Activated CD8-positive, alpha-beta T cell treated with anti-CD3 and anti-CD28 coated beads, Interleukin-2, amount 10 ng/mL, durations not matched to agents 7 days and 5 days (primary cell): Measurements from ENCODE around the gene CRIP2. TPM values are rescaled to one million over a fixed set of nuclear protein-coding genes. Genes with fewer than 3 reads are reported as not detected.

Source experiments
- ATAC-seq: fragments of 150-1000 bp; cut with Tn5 transposase; one replicate; pipeline ENCODE4 v1.10.0; 2021; ENCODE audit warnings: moderate library complexity
- CTCF ChIA-PET: fragments of 350-600 bp; sonication (Branson Sonifier 250); formaldehyde crosslinking; loops from one replicate; lab custom pipeline; 2021; ENCODE audit warnings: antibody characterized with exemption; lab: Charles Lee
- POLR2A ChIA-PET: fragments of 350-600 bp; sonication (Branson Sonifier 250); formaldehyde crosslinking; loops from one replicate; lab custom pipeline; 2021; ENCODE audit warnings: antibody characterized with exemption; lab: Charles Lee
- DNase-seq: peaks from one replicate; pipeline ENCODE4 v3.0.0-alpha.2; 2020
- H3K27ac Mint-ChIP-seq: one replicate; pipeline ENCODE4 v1.8.0; 2021; ENCODE audit warnings: mild to moderate bottlenecking, mixed read lengths
- H3K27me3 Mint-ChIP-seq: one replicate; pipeline ENCODE4 v1.8.0; 2021; ENCODE audit warnings: low read depth, mixed read lengths
- H3K36me3 Mint-ChIP-seq: one replicate; pipeline ENCODE4 v1.8.0; 2021; ENCODE audit warnings: low read depth, mixed read lengths
- H3K4me1 Mint-ChIP-seq: one replicate; pipeline ENCODE4 v1.8.0; 2021; ENCODE audit warnings: low read depth, mixed read lengths
- H3K4me3 Mint-ChIP-seq: one replicate; pipeline ENCODE4 v1.8.0; 2021; ENCODE audit warnings: mild to moderate bottlenecking, mixed read lengths
- H3K9me3 Mint-ChIP-seq: one replicate; pipeline ENCODE4 v1.8.0; 2022; ENCODE audit warnings: mixed read lengths; ENCODE audit not compliant: insufficient read depth
- total RNA-seq, 2 experiments: library from RNA; stranded (reverse); gene quantifications; one replicate each; pipeline ENCODE4 v1.2.3, GENCODE V29; 2021

CRIP2 gene
- total RNA-seq, 2 experiments from 2014 or later: 0.21 to 0.31 TPM

DNA sequence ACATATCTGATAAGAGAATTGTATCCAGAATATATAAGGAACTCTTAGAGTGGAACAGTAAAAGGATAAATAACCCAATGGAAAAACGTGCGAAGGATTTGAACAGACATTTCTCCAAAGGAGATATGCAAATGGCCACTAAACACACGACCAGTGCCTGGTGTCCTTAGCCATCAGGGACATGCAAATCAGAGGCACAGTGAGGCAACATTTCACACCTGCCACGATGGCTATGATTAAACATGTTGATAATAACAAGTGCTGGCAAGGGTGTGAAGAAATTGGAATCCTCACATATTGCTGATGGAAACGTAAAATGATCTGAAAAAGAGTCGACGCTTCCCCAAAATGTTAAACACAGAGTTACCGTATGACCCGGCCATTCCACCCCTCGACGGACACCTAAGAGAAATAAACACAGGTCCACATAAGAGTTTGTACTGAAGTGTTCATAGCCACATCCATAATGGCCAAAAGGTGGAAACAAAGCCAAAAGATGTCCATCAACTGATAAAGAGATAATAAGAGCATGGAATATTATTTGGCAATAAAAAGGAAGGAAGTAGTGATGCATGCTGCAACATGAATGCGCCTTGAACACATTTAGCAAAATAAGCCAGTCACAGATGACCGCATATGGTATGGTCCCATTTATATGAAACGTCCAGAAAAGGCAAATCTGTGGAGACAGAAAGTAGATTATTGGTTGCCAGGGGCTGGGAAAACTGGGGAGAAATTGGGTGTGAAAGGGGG is 45.5 kb downstream of the CRIP2 start:
- H3K4me3 Mint-ChIP-seq: no peak overlapping the region
- H3K4me1 Mint-ChIP-seq: no peaks in the 10 kb centered on the region
- H3K36me3 Mint-ChIP-seq: no peaks in the 10 kb centered on the region

GRCh38 chr14:105525326-105525725 is 50.7 kb downstream of the CRIP2 start:
- DNase-seq (no peak), ATAC-seq (no peak)
- POLR2A ChIA-PET: no interaction called here
- Mint-ChIP-seq H3K4me1 (peaks cover 24% of the 10 kb centered on the region), H3K27ac (no peak overlapping the region), H3K27me3 (peaks cover 32% of the 10 kb centered on the region), H3K9me3 (no peaks in the 10 kb centered on the region), H3K36me3 (no peaks in the 10 kb centered on the region), H3K4me3 (peak overlapping the region; percentile 44)
- CTCF ChIA-PET: interaction anchor here (1.0 kb wide), 1 partner anchor 14 kb away, joined by 3 read pairs; no protein-coding TSS in a partner anchor

More for the DNA sequence above, 45.5 kb downstream of the CRIP2 start:
- ChIA-PET POLR2A (no interaction called here), CTCF (no interaction called here)
- no peak for DNase-seq
- ATAC-seq: no peak
- H3K27ac Mint-ChIP-seq: no peak overlapping the region
- H3K27me3 Mint-ChIP-seq: peaks cover 39% of the 10 kb centered on the region
- H3K9me3 Mint-ChIP-seq: no peaks in the 10 kb centered on the region

DNA sequence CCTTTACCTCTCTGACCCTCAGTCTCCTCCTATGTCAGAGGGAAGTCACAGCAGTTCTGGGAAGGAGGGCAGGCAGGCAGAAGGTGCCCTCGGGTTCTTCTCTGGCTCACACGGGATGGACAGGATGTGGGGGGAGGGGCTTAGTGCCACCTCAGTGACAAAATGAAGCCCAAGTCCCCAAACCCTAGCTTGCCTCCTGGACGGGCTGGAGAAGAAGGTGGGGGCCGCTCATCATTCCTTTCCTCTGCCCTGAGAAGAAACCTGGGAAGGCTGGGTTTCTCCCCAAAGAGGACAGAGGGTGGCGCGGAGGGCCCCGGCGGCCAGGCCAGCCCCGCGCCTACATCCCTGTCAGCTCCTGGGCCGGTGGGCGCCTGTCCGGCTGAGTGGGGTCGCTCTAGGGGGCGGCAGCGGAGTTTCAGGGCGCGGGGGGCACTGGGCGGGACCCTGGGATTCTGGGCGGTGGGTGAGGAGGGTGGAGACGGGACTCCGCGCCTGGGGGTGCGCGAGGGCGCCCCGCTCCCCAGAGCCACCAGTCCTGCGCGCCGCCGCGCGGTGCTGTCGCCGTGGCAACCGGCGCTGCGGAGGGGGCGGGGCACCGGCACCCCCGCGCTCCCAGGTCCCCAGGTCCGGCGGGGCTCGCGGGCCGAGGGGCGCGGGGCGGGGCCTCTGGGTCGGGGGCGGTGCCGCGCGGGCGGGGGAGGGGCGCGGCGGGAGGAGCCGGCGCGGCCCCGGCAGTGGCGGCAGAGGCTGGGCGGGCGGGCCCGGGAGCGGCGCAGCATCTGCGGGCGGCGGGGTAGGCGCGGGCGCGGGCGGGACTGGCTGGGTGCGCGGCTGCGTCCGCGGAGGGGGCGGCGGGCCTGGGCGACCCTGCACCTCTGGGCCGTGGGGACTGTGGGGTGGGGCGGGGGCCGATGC is 51.5 kb downstream of the CRIP2 start, which contains the start of gene TMEM121:
TSS of gene TMEM121 (plus strand) at position 723 of the 915 bp plus-strand sequence. CDS start 2,252 bp downstream, outside the sequence.
- H3K27ac Mint-ChIP-seq: peak within 1 kb of the TSS; percentile 61
- ATAC-seq: peak; percentile 25
- peaks cover 31% of the 10 kb centered on the region for H3K27me3 Mint-ChIP-seq
- H3K9me3 Mint-ChIP-seq: no peaks in the 10 kb centered on the region
- H3K4me3 Mint-ChIP-seq: peak within 1 kb of the TSS; percentile 73
- CTCF ChIA-PET: interaction anchor here (1.0 kb wide), 1 partner anchor 15 kb away, joined by 3 read pairs; no protein-coding TSS in a partner anchor
- no peaks in the 10 kb centered on the region for H3K36me3 Mint-ChIP-seq
- POLR2A ChIA-PET: no interaction called here
- peak; percentile 43 for DNase-seq
- H3K4me1 Mint-ChIP-seq: peaks cover 26% of the 10 kb centered on the region

GRCh38 chr14:105526776-105527380 is 52.3 kb downstream of the CRIP2 start:
- POLR2A ChIA-PET: no interaction called here
- DNase-seq: no peak
- no peak for ATAC-seq
- H3K27me3 Mint-ChIP-seq: peaks cover 27% of the 10 kb centered on the region
- H3K27ac Mint-ChIP-seq: peak overlapping the region; percentile 61
- CTCF ChIA-PET: interaction anchor here (2.9 kb wide), 1 partner anchor 156 kb away, joined by 16 read pairs; no protein-coding TSS in a partner anchor
- peaks cover 27% of the 10 kb centered on the region for H3K4me1 Mint-ChIP-seq
- peak overlapping the region; percentile 73 for H3K4me3 Mint-ChIP-seq
- H3K9me3 Mint-ChIP-seq: no peaks in the 10 kb centered on the region
- H3K36me3 Mint-ChIP-seq: no peaks in the 10 kb centered on the region

DNA sequence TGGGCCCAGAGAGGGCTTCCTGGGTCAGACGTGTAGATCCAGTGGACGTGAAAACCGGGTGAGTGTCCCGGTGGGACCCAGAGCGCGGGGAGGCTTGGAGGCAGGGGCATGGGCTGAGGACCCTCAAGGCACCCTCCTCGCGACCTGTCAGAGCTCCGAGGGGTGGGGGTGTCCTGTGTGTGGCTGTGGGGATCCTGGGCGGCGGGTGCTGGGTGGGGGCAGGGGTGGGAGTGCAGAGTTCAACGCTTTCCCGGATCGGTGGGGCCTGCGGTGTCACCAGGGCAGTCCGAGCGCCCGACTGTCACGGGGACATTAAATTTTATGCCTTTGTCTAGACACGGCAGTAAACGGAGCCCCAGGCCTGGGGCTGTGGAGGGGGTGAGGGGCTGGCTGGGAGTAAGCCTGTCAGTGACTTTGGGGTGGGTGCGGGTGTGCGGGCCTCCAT is 52.8 kb downstream of the CRIP2 start:
- H3K27ac Mint-ChIP-seq: peak overlapping the region; percentile 75
- no peak for ATAC-seq
- no peak for DNase-seq
- H3K9me3 Mint-ChIP-seq: no peaks in the 10 kb centered on the region
- peaks cover 32% of the 10 kb centered on the region for H3K4me1 Mint-ChIP-seq
- no peaks in the 10 kb centered on the region for H3K36me3 Mint-ChIP-seq
- ChIA-PET CTCF (interaction anchor here (2.9 kb wide), 1 partner anchor 157 kb away, joined by 16 read pairs; no protein-coding TSS in a partner anchor), POLR2A (no interaction called here)
- H3K4me3 Mint-ChIP-seq: peak overlapping the region; percentile 73
- H3K27me3 Mint-ChIP-seq: peaks cover 26% of the 10 kb centered on the region

DNA sequence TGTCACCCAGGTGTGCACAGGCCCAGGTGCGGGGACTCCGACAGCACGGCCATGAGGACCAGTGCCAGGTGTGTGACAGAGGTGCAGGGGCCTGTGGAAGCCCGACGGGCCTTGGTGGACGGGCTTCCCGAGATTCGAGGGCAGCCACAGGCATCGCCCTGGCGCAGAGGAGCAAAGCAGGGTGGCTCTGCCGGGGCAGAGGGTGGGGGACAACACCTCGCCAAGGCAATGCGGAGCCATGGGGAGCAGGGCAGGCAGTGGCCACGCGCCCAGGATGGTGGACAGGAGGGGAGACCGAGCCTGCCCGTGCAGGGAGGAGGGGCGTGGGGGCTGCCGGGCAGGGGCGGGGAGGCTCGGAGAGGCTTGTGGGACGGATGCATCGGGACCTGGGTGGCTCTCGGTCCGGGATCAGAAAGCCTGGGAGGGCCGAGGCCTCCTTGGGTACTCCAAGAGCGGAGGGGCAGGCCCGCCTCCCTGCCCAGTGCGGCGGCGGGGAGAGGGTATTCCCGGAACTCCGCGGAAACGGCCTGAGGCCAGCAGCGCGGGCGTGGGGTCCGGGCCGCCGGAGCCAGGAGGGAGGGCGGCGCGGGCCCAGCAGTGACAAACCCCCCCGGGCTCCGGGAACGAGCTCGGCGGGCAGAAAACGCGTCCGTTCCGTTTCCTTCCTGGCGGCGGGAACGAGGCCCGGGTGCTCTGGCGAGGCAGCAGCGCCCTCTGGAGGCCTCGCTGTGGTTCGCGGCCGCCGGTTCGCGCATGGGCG is 53.4 kb downstream of the CRIP2 start:
- peak overlapping the region; percentile 73 for H3K4me3 Mint-ChIP-seq
- POLR2A ChIA-PET: interaction anchor here (0.6 to 2.2 kb wide), 4 partner anchors 36 to 463 kb away, joined by 3 to 11 read pairs (median 4); partner anchors contain the start of gene GPR132
- peaks cover 37% of the 10 kb centered on the region for H3K4me1 Mint-ChIP-seq
- CTCF ChIA-PET: interaction anchor here (0.6 to 2.9 kb wide), 14 partner anchors 10 to 280 kb away, joined by 3 to 17 read pairs (median 4); partner anchors contain the start of genes BTBD6, PACS2 and TEX22
- H3K36me3 Mint-ChIP-seq: no peaks in the 10 kb centered on the region
- peak overlapping the region; percentile 75 for H3K27ac Mint-ChIP-seq
- DNase-seq (peak; percentile 86), ATAC-seq (peak; percentile 73)
- H3K27me3 Mint-ChIP-seq: peaks cover 26% of the 10 kb centered on the region
- H3K9me3 Mint-ChIP-seq: no peaks in the 10 kb centered on the region

GRCh38 chr14:105528586-105529318 is 54.1 kb downstream of the CRIP2 start:
- ChIA-PET POLR2A (interaction anchor here (0.6 to 2.2 kb wide), 5 partner anchors 37 to 464 kb away, joined by 3 to 11 read pairs (median 3); partner anchors contain the start of gene GPR132), CTCF (interaction anchor here (0.7 to 2.9 kb wide), 14 partner anchors 10 to 280 kb away, joined by 3 to 17 read pairs (median 4); partner anchors contain the start of genes BTBD6, PACS2 and TEX22)
- Mint-ChIP-seq H3K4me3 (peak overlapping the region; percentile 80), H3K36me3 (no peaks in the 10 kb centered on the region), H3K27me3 (peaks cover 19% of the 10 kb centered on the region), H3K27ac (peak overlapping the region; percentile 89), H3K9me3 (no peaks in the 10 kb centered on the region), H3K4me1 (peaks cover 37% of the 10 kb centered on the region)
- ATAC-seq (peak; percentile 13), DNase-seq (peak; percentile 39)

DNA sequence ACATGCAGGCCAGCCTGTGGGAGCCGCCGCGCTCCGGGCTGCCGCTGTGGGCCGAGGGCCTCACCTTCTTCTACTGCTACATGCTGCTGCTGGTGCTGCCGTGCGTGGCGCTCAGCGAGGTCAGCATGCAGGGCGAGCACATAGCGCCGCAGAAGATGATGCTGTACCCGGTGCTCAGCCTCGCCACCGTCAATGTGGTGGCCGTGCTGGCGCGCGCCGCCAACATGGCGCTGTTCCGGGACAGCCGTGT is 54.6 kb downstream of the CRIP2 start:
- ChIA-PET POLR2A (interaction anchor here (1.1 to 2.2 kb wide), 2 partner anchors 40 to 47 kb away, joined by 4 to 11 read pairs; no protein-coding TSS in a partner anchor), CTCF (interaction anchor here (1.1 to 2.9 kb wide), 5 partner anchors 37 to 159 kb away, joined by 3 to 17 read pairs (median 11); no protein-coding TSS in a partner anchor)
- DNase-seq: no peak
- H3K36me3 Mint-ChIP-seq: no peaks in the 10 kb centered on the region
- peaks cover 17% of the 10 kb centered on the region for H3K27me3 Mint-ChIP-seq
- no peaks in the 10 kb centered on the region for H3K9me3 Mint-ChIP-seq
- H3K4me3 Mint-ChIP-seq: peak overlapping the region; percentile 80
- H3K4me1 Mint-ChIP-seq: peaks cover 37% of the 10 kb centered on the region
- no peak for ATAC-seq
- H3K27ac Mint-ChIP-seq: peak overlapping the region; percentile 89
